Esophagus muscularis mucosa (tissue), 4 donors: ENCODE results near the gene GYPC. TPM values are rescaled to one million over a fixed set of nuclear protein-coding genes. Genes with fewer than 3 reads are reported as not detected.

Source experiments
- DNase-seq: peaks from one replicate; pipeline ENCODE4 v3.0.0-alpha.2; 2017; ENCODE audit errors: extremely low spot score
- H3K27ac ChIP-seq, 4 donors: fragments of 200-600 bp; sonication (generic); replicated peaks in 1 of 4; 1 replicate in 3 of 4; 2 replicates in 1 of 4; pipeline ENCODE4 v1.5.1; 2016 to 2019; ENCODE audit warnings: mild to moderate bottlenecking in 1 of 4
- H3K27me3 ChIP-seq, 4 donors: fragments of 200-600 bp; sonication (generic); one replicate each; pipeline versions ENCODE4 v1.5.1 to v1.6.0; 2016 to 2019
- H3K36me3 ChIP-seq, 4 donors: fragments of 200-600 bp; sonication (generic); one replicate each; pipeline ENCODE4 v1.5.1; 2016 to 2019
- H3K4me1 ChIP-seq, 4 donors: fragments of 200-600 bp; sonication (generic); one replicate each; pipeline ENCODE4 v1.5.1; 2016 to 2019
- H3K4me3 ChIP-seq, 4 donors: fragments of 200-600 bp; sonication (generic); 1 replicate in 2 of 4; 2 replicates in 2 of 4; pipeline ENCODE4 v1.5.1; 2016 to 2019; ENCODE audit warnings: mild to moderate bottlenecking in 4 of 4, moderate library complexity in 1 of 4
- H3K9me3 ChIP-seq, 4 donors: fragments of 200-600 bp; sonication (generic); 1 replicate in 3 of 4; 2 replicates in 1 of 4; pipeline ENCODE4 v1.5.1; 2016 to 2019
- CTCF ChIP-seq, 3 experiments: fragments of 200-600 bp in 2 of 3; fragments of 450-650 bp in 1 of 3; sonication (generic) in 2 of 3; IDR thresholded peaks; one replicate each; pipeline ENCODE4 v1.5.1; 2017 to 2019; ENCODE audit warnings: antibody characterized with exemption in 3 of 3, mild to moderate bottlenecking in 2 of 3, moderate library complexity in 1 of 3
- EP300 ChIP-seq: sonication (generic); formaldehyde crosslinking; IDR thresholded peaks from one replicate; pipeline ENCODE4 v1.6.1; 2017; ENCODE audit warnings: antibody characterized with exemption
- POLR2A ChIP-seq: fragments of 450-650 bp; IDR thresholded peaks from one replicate; pipeline ENCODE4 v1.6.1; 2017; ENCODE audit warnings: antibody characterized with exemption, moderate library complexity, mild to moderate bottlenecking, low read depth
- POLR2AphosphoS5 ChIP-seq, 2 donors: sonication (generic); formaldehyde crosslinking; IDR thresholded peaks; one replicate each; pipeline ENCODE4 v1.6.1; 2017; ENCODE audit warnings: antibody characterized with exemption in 2 of 2
- WGBS: methylation state at CpG from one replicate; pipeline ENCODE4 v1.1.5; 2018; 5-methylcytosine and 5-hydroxymethylcytosine counted together
- intact Hi-C: fragments of 100-400 bp; cut with DNase I; formaldehyde crosslinking; loops from one replicate; pipeline ENCODE4 v1.15.1; 2023
- total RNA-seq, 4 donors: library from RNA; depleted of rRNA; stranded (reverse); fragments of >200 nt; gene quantifications; one replicate each; pipeline versions ENCODE4 v1.1.0 to v1.2.1, GENCODE V29; 2016

Gene GYPC
- total RNA-seq, 4 donors from 2014 or later, result 119 to 197 (median 167) TPM

GRCh38 chr2:126649101-126649500 lies 6.9 kb upstream of the GYPC start:
- whole genome bisulfite sequencing, result 100% methylated on average over 1 of the region's 1 CpG
- DNase-seq, result no peak
- H3K4me3 ChIP-seq, result no peak overlapping the region
- TF ChIP-seq CTCF (IDR thresholded peaks at IDR 0.05) (no peak), POLR2AphosphoS5 (IDR thresholded peaks at IDR 0.05) (no peak), EP300 (no peak), POLR2A (no peak)
- no peak overlapping the region for H3K27ac ChIP-seq
- H3K27me3 ChIP-seq, result no peaks in the 10 kb centered on the region
- H3K4me1 ChIP-seq, result peaks cover 0 to 1% (median 0%) of the 10 kb centered on the region in 4 donors
- intact Hi-C loops, result no loop called here
- no peaks in the 10 kb centered on the region for H3K9me3 ChIP-seq
- H3K36me3 ChIP-seq, result no peaks in the 10 kb centered on the region

- Histone ChIP-seq H3K4me1 (peaks cover 11 to 16% (median 14%) of the 10 kb centered on the region in 4 donors), H3K4me3 (no peak overlapping the region), H3K36me3 (no peaks in the 10 kb centered on the region), H3K9me3 (no peaks in the 10 kb centered on the region), H3K27ac (no peak overlapping the region), H3K27me3 (no peaks in the 10 kb centered on the region)
- TF ChIP-seq CTCF (IDR thresholded peaks at IDR 0.05) (no peak), EP300 (no peak), POLR2AphosphoS5 (IDR thresholded peaks at IDR 0.05) (no peak), POLR2A (no peak)
- intact Hi-C loops, result loop anchor here (10.0 kb wide), 1 partner anchor 124 kb away; no protein-coding TSS in a partner anchor
- WGBS, result 95% methylated on average over 3 of the region's 3 CpGs
- DNase-seq, result peak; percentile 42
These were observed 5.0 kb upstream of the GYPC start for GRCh38 chr2:126650994-126651393.

GRCh38 chr2:126652323-126652891 lies 3.6 kb upstream of the GYPC start:
- Histone ChIP-seq H3K27ac (no peak overlapping the region), H3K27me3 (no peaks in the 10 kb centered on the region), H3K9me3 (no peaks in the 10 kb centered on the region), H3K36me3 (no peaks in the 10 kb centered on the region), H3K4me3 (no peak overlapping the region), H3K4me1 (peaks cover 20 to 26% (median 21%) of the 10 kb centered on the region in 4 donors)
- 63% methylated on average over 1 of the region's 1 CpG for WGBS
- intact Hi-C loops, result loop anchor here (10.0 kb wide), 1 partner anchor 122 kb away; no protein-coding TSS in a partner anchor
- no peak for TF ChIP-seq POLR2A
- DNase-seq, result no peak

GRCh38 chr2:126653109-126653508 lies 2.8 kb upstream of the GYPC start:
- TF ChIP-seq POLR2A (no peak), CTCF (IDR thresholded peaks at IDR 0.05) (no peak), POLR2AphosphoS5 (IDR thresholded peaks at IDR 0.05) (no peak), EP300 (no peak)
- no peaks in the 10 kb centered on the region for H3K36me3 ChIP-seq
- H3K27me3 ChIP-seq, result no peaks in the 10 kb centered on the region
- 71% methylated on average over 4 of the region's 4 CpGs for WGBS
- intact Hi-C loops, result loop anchor here (10.0 kb wide), 1 partner anchor 122 kb away; no protein-coding TSS in a partner anchor
- DNase-seq, result peak; percentile 86
- H3K27ac ChIP-seq, result no peak overlapping the region
- no peaks in the 10 kb centered on the region for H3K9me3 ChIP-seq
- H3K4me1 ChIP-seq, result peaks cover 27 to 33% (median 28%) of the 10 kb centered on the region in 4 donors
- no peak overlapping the region for H3K4me3 ChIP-seq

- Histone ChIP-seq H3K9me3 (no peaks in the 10 kb centered on the region), H3K27me3 (no peaks in the 10 kb centered on the region), H3K4me3 (no peak overlapping the region), H3K27ac (no peak overlapping the region), H3K36me3 (no peaks in the 10 kb centered on the region), H3K4me1 (peaks cover 33 to 39% (median 35%) of the 10 kb centered on the region in 4 donors)
- WGBS, result 92% methylated on average over 4 of the region's 4 CpGs
- intact Hi-C loops, result loop anchor here (10.0 kb wide), 1 partner anchor 121 kb away; no protein-coding TSS in a partner anchor
- peak; percentile 26 for DNase-seq
- TF ChIP-seq POLR2AphosphoS5 (IDR thresholded peaks at IDR 0.05) (no peak), EP300 (no peak), CTCF (IDR thresholded peaks at IDR 0.05) (no peak), POLR2A (no peak)
These were observed 2.2 kb upstream of the GYPC start for GRCh38 chr2:126653761-126654160.
